ENCODE results near the gene KRT78.

DNA sequence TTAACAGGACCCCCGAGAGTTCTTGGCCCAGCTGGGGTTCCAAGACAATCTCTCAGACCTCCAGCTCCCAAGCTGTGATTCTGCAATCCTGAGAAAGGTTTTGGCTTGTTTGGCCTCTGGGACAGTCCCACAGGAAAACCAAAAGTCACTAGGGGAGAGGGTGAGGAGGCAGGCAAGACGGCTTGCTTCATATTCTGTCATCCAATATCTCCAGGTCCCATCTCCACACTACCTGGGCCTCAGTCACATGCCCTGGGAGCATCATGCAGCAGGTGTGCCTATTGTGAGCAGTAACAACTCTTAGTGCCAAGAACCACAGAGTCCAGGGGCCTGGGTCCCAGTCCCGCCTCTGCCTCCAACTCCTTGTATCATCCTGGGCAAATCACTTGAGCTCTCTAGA is 16.3 kb downstream of the KRT78 start:
- no peak for TF ChIP-seq POLR2A (IDR thresholded peaks at IDR 0.05)
- TF ChIP-seq, protein P1, sequence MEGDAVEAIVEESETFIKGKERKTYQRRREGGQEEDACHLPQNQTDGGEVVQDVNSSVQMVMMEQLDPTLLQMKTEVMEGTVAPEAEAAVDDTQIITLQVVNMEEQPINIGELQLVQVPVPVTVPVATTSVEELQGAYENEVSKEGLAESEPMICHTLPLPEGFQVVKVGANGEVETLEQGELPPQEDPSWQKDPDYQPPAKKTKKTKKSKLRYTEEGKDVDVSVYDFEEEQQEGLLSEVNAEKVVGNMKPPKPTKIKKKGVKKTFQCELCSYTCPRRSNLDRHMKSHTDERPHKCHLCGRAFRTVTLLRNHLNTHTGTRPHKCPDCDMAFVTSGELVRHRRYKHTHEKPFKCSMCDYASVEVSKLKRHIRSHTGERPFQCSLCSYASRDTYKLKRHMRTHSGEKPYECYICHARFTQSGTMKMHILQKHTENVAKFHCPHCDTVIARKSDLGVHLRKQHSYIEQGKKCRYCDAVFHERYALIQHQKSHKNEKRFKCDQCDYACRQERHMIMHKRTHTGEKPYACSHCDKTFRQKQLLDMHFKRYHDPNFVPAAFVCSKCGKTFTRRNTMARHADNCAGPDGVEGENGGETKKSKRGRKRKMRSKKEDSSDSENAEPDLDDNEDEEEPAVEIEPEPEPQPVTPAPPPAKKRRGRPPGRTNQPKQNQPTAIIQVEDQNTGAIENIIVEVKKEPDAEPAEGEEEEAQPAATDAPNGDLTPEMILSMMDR (IDR thresholded peaks at IDR 0.05): no peak
